Coronary artery (tissue), 2 donors: Measurements from ENCODE around the gene HOXB5.

Source experiments
- DNase-seq: peaks from one replicate; pipeline ENCODE4 v3.0.0-alpha.2; 2017; ENCODE audit warnings: low spot score
- H3K27ac ChIP-seq, 2 donors: fragments of 200-600 bp; sonication (generic); one replicate each; pipeline ENCODE4 v1.5.1; 2016 to 2019
- H3K4me3 ChIP-seq: fragments of 200-600 bp; sonication (generic); 2 replicates; pipeline ENCODE4 v1.5.1; 2016; ENCODE audit warnings: mild to moderate bottlenecking, moderate library complexity
- CTCF ChIP-seq: fragments of 200-600 bp; sonication (generic); IDR thresholded peaks from one replicate; pipeline ENCODE4 v1.5.1; 2019; ENCODE audit warnings: antibody characterized with exemption

HOXB5 gene

DNA sequence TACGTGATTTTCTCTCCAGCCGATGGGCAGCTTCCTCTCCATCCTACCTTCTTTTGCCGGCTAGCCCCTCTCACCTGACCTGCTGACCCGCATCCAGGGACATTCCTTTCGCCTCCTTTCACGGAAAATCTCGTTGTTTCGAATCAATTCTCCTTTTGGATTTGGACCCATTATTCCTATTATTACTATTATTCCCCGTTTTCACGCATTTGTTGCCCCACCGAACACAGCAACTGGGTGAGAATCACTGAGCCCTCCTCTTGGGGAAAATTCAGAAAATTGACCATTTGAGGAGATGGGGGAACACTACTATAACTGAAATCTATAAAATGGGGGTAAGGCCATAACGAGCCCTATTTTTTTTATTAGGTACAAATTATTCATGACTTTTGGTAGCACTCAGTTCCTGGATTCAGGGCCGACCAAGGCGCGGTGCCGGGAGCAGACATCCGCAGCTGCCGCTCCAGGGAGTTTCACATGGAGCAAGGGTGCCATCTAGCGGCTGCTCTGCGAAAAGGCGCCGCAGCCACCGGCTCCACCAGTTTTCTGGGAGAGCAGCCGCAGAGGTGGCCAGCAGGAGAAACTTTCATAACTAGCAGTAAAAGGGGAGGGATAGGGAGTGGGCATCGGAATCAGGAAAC lies 24.8 kb upstream of the HOXB5 start:
- Histone ChIP-seq H3K4me3 (no peak overlapping the region), H3K27ac (no peak overlapping the region)
- DNase-seq = peak; percentile 87
- peak; percentile 88 for TF ChIP-seq CTCF

DNA sequence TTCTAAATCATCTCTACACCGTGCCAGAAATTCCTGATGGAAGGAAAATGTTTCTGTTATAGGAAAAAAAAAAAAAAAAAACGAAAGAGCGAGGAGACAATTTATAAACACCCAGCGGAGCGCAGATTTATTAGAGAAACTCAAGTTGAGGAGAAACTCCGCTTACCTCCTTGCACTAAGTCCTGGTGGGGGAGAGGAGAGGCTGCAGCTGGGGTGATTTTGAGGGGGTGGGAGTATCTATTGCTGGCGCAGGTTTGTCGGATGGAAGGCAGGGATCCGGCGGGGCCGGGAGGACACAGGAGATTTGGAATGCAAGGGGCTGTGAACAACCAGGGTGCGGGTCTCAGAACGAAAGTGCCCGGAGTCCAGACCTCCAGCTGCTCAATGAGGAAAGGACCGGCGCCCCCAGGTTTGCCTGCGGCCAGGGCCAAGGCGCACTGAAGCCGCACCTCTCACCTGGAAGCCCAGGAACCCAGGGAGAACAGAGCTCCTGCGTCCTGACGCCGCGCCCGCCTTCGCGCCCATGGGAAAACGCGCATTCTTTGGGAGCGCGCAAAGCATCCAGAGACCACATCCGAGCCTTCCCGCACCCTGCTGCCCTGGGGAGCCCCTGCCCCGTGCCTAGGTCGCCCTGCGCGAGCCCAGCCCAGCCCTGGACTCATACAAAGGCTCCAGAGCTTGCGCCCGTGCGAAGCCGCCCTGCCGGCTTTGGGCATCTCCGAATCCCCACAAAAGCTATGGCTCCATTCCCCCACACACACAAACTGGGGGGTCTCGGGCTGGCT lies 24.1 kb upstream of the HOXB5 start:
- Histone ChIP-seq H3K27ac (no peak overlapping the region), H3K4me3 (no peak overlapping the region)
- TF ChIP-seq CTCF = no peak
- DNase-seq = no peak

- DNase-seq = no peak
- no peak overlapping the region for H3K4me3 ChIP-seq
- no peak overlapping the region for H3K27ac ChIP-seq
- no peak for TF ChIP-seq CTCF
Measured at GRCh38 chr17:48616717-48617470, 23.3 kb upstream of the HOXB5 start.

- DNase-seq = no peak
- no peak for TF ChIP-seq CTCF
- Histone ChIP-seq H3K27ac (no peak overlapping the region), H3K4me3 (no peak overlapping the region)
Measured at GRCh38 chr17:48615963-48616716, 22.6 kb upstream of the HOXB5 start.

GRCh38 chr17:48615047-48615962 lies 21.7 kb upstream of the HOXB5 start, which contains the start of gene HOXB8:
Gene HOXB8, minus strand, starts transcription at chr17:48615292. Its CDS starts 588 bp downstream, at chr17:48614704.
- no peak for DNase-seq
- TF ChIP-seq CTCF = no peak
- Histone ChIP-seq H3K27ac (no peak within 1 kb of the TSS), H3K4me3 (peak within 1 kb of the TSS; percentile 41)
